Measurements from ENCODE around the gene PRR5L. TPM values are rescaled to one million over a fixed set of nuclear protein-coding genes. Genes with fewer than 3 reads are reported as not detected.

The PRR5L gene
- total RNA-seq, 4 donors from 2014 or later = 4.7 to 11.5 (median 6.0) TPM

DNA sequence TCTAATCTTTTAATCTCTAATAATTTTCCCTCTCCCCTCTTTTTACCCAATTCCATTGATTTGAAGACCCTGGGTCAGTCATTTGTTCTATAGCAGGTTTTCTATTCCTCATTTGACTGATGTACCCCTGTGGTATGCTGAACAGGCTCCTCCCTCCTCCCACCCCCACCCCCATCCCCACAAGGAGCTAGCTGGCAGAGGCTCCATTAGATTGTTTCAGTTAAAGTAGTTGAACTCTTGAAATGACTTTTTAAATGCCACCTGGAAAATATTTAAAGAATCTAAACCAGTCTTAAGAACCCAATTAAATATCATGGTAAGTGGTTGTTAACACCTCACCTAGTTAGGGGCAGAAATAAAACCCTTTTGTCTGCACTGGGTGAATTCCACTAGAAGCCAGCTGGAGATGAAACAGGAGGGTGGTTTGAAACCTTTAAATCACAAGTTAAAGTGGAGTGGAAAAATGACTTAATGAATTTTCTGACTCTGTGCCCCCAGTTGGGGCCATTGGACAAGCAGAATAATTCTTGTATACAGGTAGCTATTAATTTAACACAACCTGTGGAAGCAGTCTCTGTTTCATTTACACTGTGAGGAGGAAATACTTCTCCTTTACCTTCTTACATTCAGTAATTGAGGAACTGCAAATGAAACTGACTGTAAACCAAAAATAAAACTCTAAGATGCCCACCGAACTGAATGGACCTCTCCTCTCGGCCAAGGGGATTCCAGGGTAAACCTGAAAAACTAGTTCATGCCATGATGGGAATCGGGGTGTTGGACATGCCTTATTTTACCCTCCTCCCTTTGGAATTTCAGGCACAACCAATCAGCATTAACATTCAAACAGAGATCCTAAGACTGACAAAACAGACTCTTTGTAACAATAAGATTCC is 30.7 kb downstream of the PRR5L start:
- intact Hi-C loops (cut with DNase I) = no loop called here
- no peak overlapping the region for H3K4me3 ChIP-seq (replicated peaks in 1 of 3)
- WGBS, 2 donors = 27 to 36% methylated on average over 3 of the region's 3 CpGs
- H3K27me3 ChIP-seq = no peaks in the 10 kb centered on the region
- TF ChIP-seq POLR2A (IDR thresholded peaks at IDR 0.05) = no peak
- TF ChIP-seq, protein P1, sequence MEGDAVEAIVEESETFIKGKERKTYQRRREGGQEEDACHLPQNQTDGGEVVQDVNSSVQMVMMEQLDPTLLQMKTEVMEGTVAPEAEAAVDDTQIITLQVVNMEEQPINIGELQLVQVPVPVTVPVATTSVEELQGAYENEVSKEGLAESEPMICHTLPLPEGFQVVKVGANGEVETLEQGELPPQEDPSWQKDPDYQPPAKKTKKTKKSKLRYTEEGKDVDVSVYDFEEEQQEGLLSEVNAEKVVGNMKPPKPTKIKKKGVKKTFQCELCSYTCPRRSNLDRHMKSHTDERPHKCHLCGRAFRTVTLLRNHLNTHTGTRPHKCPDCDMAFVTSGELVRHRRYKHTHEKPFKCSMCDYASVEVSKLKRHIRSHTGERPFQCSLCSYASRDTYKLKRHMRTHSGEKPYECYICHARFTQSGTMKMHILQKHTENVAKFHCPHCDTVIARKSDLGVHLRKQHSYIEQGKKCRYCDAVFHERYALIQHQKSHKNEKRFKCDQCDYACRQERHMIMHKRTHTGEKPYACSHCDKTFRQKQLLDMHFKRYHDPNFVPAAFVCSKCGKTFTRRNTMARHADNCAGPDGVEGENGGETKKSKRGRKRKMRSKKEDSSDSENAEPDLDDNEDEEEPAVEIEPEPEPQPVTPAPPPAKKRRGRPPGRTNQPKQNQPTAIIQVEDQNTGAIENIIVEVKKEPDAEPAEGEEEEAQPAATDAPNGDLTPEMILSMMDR (IDR thresholded peaks at IDR 0.05) = no peak
- DNase-seq = no peak
- H3K27ac ChIP-seq = no peak overlapping the region
- no peaks in the 10 kb centered on the region for H3K36me3 ChIP-seq
- H3K9me3 ChIP-seq = no peaks in the 10 kb centered on the region
- H3K4me1 ChIP-seq = no peaks in the 10 kb centered on the region

DNA sequence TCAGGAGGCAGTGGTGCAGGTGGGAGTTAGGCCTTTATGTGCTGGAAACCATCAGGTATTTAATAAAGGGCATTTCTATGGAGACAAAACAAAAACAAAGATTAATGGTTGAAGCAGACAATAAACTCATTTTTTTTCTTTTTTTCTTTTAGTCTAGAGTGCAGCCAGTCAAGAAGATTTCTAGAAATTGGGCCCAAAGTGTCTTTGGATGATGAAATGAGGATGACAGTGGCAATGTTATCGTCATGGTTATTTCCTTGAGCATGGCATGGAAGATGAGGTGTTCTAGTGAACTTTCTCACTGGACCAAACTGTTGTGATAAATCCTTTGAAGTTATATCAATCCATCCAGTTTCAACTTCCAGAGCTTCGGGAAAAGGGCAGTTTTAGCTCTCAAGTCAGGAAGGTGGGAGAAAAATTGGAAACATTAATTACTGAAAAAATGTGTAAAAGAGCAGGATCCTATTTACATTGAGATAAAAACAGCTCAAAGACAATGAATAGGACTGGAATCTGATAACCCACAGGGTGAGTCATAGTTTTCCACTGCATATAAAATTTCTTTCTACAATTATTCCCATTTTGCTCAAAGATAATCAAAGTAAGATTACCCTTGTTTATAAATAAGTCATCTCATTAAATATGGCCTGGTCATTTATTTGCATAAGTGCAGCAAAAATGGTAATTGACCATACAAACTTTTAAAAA is 33.0 kb downstream of the PRR5L start:
- Histone ChIP-seq H3K9me3 (no peaks in the 10 kb centered on the region), H3K27me3 (no peaks in the 10 kb centered on the region), H3K4me3 (replicated peaks in 1 of 3) (no peak overlapping the region), H3K4me1 (no peaks in the 10 kb centered on the region), H3K36me3 (no peaks in the 10 kb centered on the region), H3K27ac (no peak overlapping the region)
- DNase-seq = no peak
- 77 to 88% methylated on average over 2 of the region's 2 CpGs for WGBS, 2 donors
- no peak for TF ChIP-seq POLR2A (IDR thresholded peaks at IDR 0.05)
- TF ChIP-seq, protein P1 (IDR thresholded peaks at IDR 0.05) = no peak
- intact Hi-C loops (cut with DNase I) = no loop called here

DNA sequence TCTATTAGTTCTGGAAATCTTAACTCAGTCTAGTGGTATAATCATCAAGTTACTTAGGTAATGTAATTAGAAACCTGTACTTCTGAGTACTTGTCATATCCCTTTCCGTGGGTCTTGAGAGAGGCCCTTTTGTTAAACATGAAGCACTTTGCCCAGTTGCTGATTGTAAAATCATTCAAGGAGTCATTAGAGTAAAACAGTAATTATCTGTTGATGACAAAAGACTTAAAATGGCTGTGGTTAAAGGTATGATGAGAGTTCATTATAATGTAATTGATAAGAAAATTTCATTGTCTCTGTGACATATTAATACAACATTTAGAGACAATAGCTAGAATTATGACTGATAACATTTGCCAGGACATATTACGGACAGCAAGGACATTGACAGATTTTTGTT is 34.3 kb downstream of the PRR5L start:
- no peak for TF ChIP-seq POLR2A (IDR thresholded peaks at IDR 0.05)
- TF ChIP-seq, protein P1 (IDR thresholded peaks at IDR 0.05) = no peak
- Histone ChIP-seq H3K36me3 (no peaks in the 10 kb centered on the region), H3K4me1 (no peaks in the 10 kb centered on the region), H3K9me3 (no peaks in the 10 kb centered on the region), H3K27me3 (no peaks in the 10 kb centered on the region), H3K27ac (no peak overlapping the region), H3K4me3 (replicated peaks in 1 of 3) (no peak overlapping the region)
- DNase-seq = no peak
- intact Hi-C loops (cut with DNase I) = no loop called here
- WGBS, 2 donors = 75 to 81% methylated on average over 2 of the region's 2 CpGs

DNA sequence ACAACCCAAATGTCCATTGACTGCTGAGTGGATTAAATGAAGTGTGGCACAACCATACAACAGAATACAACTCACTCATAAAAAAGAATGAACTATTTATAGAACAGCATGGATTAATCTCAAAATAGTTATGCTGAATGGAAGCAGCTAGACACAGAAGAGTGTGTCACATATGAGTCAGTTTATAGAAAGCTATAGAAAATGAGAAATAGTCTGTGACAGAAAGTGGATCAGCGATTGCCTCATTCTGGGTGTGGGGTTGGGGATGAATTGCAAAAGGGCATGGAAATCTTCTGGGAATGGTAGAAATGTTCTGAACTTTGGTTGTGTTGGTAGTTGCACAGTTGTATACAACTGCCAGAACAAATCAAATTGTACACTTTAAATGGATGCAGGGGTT is 37.4 kb downstream of the PRR5L start:
- H3K36me3 ChIP-seq = no peaks in the 10 kb centered on the region
- H3K27ac ChIP-seq = no peak overlapping the region
- H3K4me3 ChIP-seq (replicated peaks in 1 of 3) = no peak overlapping the region
- H3K4me1 ChIP-seq = no peaks in the 10 kb centered on the region
- no peaks in the 10 kb centered on the region for H3K27me3 ChIP-seq
- no peak for DNase-seq
- WGBS, 2 donors = 91 to 97% methylated on average over 1 of the region's 1 CpG
- intact Hi-C loops (cut with DNase I) = no loop called here
- H3K9me3 ChIP-seq = no peaks in the 10 kb centered on the region
- no peak for TF ChIP-seq POLR2A (IDR thresholded peaks at IDR 0.05)
- TF ChIP-seq, protein P1 (IDR thresholded peaks at IDR 0.05) = no peak

DNA sequence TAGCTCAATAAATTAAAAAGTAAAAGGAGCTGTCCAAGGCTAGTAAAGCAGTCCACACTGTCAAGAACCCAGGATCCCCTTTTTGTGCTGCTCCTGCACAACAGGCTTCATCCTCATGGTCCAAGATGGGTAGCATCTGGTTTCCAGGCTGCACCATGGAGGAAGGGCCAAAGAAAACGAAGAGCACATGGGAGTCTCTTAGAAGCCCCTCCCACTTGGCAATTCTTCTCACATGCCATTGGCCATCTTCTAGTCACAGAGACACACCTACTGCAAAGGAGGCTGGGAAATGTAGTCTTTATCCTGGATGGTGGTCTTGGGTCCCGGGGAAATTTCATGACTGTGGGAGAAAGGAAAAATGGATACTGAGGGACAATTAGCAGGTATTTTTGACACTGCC is 37.8 kb downstream of the PRR5L start:
- Histone ChIP-seq H3K4me1 (no peaks in the 10 kb centered on the region), H3K27ac (no peak overlapping the region), H3K4me3 (replicated peaks in 1 of 3) (no peak overlapping the region), H3K9me3 (no peaks in the 10 kb centered on the region), H3K36me3 (no peaks in the 10 kb centered on the region), H3K27me3 (no peaks in the 10 kb centered on the region)
- intact Hi-C loops (cut with DNase I) = no loop called here
- TF ChIP-seq, protein P1 (IDR thresholded peaks at IDR 0.05) = no peak
- no peak for TF ChIP-seq POLR2A (IDR thresholded peaks at IDR 0.05)
- 59 to 64% methylated on average over 2 of the region's 2 CpGs for WGBS, 2 donors
- no peak for DNase-seq

All from thyroid gland (tissue), 4 donors.